Endodermal cell (in vitro differentiated cells): ENCODE measurements around the gene SLC13A3. TPM values are rescaled to one million over a fixed set of nuclear protein-coding genes. Genes with fewer than 3 reads are reported as not detected.

Experiments used
- DNase-seq: peaks from one replicate; pipeline ENCODE4 v3.0.0-alpha.2; 2017
- H3K27ac ChIP-seq: 2 replicates; pipeline ENCODE4 v1.5.1; 2013; ENCODE audit warnings: mild to moderate bottlenecking, low read depth, low read length, moderate library complexity
- H3K27me3 ChIP-seq: 2 replicates; pipeline ENCODE4 v1.6.1; 2013; ENCODE audit warnings: mild to moderate bottlenecking, low read length, moderate library complexity; ENCODE audit not compliant: insufficient read depth, control insufficient read depth, poor library complexity, severe bottlenecking
- H3K36me3 ChIP-seq: 2 replicates; pipeline ENCODE4 v1.7.0; 2013; ENCODE audit warnings: mild to moderate bottlenecking, low read length, moderate library complexity; ENCODE audit not compliant: control insufficient read depth, insufficient read depth
- H3K4me1 ChIP-seq: one replicate; pipeline ENCODE4 v1.7.0; 2013; ENCODE audit warnings: low read length; ENCODE audit not compliant: control insufficient read depth, insufficient read depth
- H3K4me3 ChIP-seq: 2 replicates; pipeline ENCODE4 v1.5.1; 2013; ENCODE audit warnings: mild to moderate bottlenecking, low read length, moderate library complexity
- H3K9ac ChIP-seq: 2 replicates; pipeline ENCODE4 v1.6.1; 2013; ENCODE audit warnings: mild to moderate bottlenecking, low read length, moderate library complexity; ENCODE audit not compliant: poor library complexity, severe bottlenecking; ENCODE audit errors: extremely low read depth
- H3K9me3 ChIP-seq: 2 replicates; pipeline ENCODE4 v1.6.1; 2013; ENCODE audit warnings: mild to moderate bottlenecking, low read length, moderate library complexity; ENCODE audit not compliant: control insufficient read depth
- H3K27ac Mint-ChIP-seq: 2 replicates; pipeline ENCODE4 v1.8.0; 2020; ENCODE audit warnings: mixed read lengths
- H3K27me3 Mint-ChIP-seq: 2 replicates; pipeline ENCODE4 v1.8.0; 2021; ENCODE audit warnings: mild to moderate bottlenecking, mixed read lengths; ENCODE audit not compliant: insufficient read depth
- H3K36me3 Mint-ChIP-seq: 2 replicates; pipeline ENCODE4 v1.8.0; 2020; ENCODE audit warnings: low read depth, mixed read lengths
- H3K4me1 Mint-ChIP-seq: 2 replicates; pipeline ENCODE4 v1.8.0; 2020; ENCODE audit warnings: mixed read lengths
- H3K4me3 Mint-ChIP-seq: 2 replicates; pipeline ENCODE4 v1.8.0; 2020; ENCODE audit warnings: mild to moderate bottlenecking, moderate library complexity, mixed read lengths
- H3K9me3 Mint-ChIP-seq: 2 replicates; pipeline ENCODE4 v1.8.0; 2020; ENCODE audit warnings: mild to moderate bottlenecking, mixed read lengths
- CTCF ChIP-seq: fragments of 200-600 bp; sonication (generic); conservative IDR thresholded peaks from 2 replicates; pipeline ENCODE4 v1.5.0; 2021; ENCODE audit warnings: antibody characterized with exemption, mild to moderate bottlenecking
- WGBS, 2 experiments: methylation state at CpG; one replicate each; pipeline versions ENCODE4 v1.1.5 to v1.1.7; 2013; ENCODE audit warnings: missing lambda C conversion rate in 2 of 2, mixed read lengths in 1 of 2; ENCODE audit not compliant: insufficient coverage in 1 of 2, insufficient read length in 1 of 2; 5-methylcytosine and 5-hydroxymethylcytosine counted together
- total RNA-seq, 2 donors: library from RNA; stranded (reverse); fragmentation: NEBNext Ultra II Directional in 1 of 2; extraction: Animal tissue kit (Norgen Biotek cat#: 25700) in 1 of 2; gene quantifications; 2 replicates in 1 of 2; 3 replicates in 1 of 2; pipeline ENCODE4 v1.2.1, GENCODE V29; 2021

The SLC13A3 gene
- total RNA-seq, 2 donors from 2014 or later = 7.3 to 9.0 TPM

- Histone ChIP-seq H3K4me3 (no peak overlapping the region), H3K9me3 (no peaks in the 10 kb centered on the region), H3K4me1 (peaks cover 6% of the 10 kb centered on the region), H3K27ac (no peak overlapping the region), H3K27me3 (no peaks in the 10 kb centered on the region), H3K9ac (no peak overlapping the region), H3K36me3 (no peaks in the 10 kb centered on the region)
- no peak overlapping the region for H3K4me3 Mint-ChIP-seq
- no peak overlapping the region for H3K27ac Mint-ChIP-seq
- peaks cover 12% of the 10 kb centered on the region for H3K4me1 Mint-ChIP-seq
- TF ChIP-seq CTCF = no peak
- H3K36me3 Mint-ChIP-seq = no peaks in the 10 kb centered on the region
- 89 to 100% methylated on average over 1 to 4 of the region's 4 CpGs for WGBS, 2 experiments
- peaks cover 5% of the 10 kb centered on the region for H3K27me3 Mint-ChIP-seq
- DNase-seq = no peak
- H3K9me3 Mint-ChIP-seq = peaks cover 1% of the 10 kb centered on the region
Observed at GRCh38 chr20:46609043-46609442, 42.2 kb downstream of the SLC13A3 start.

- Histone ChIP-seq H3K9ac (no peak overlapping the region), H3K36me3 (no peaks in the 10 kb centered on the region), H3K27me3 (no peaks in the 10 kb centered on the region), H3K27ac (no peak overlapping the region), H3K4me1 (peaks cover 4% of the 10 kb centered on the region), H3K4me3 (no peak overlapping the region), H3K9me3 (no peaks in the 10 kb centered on the region)
- Mint-ChIP-seq H3K4me1 (peaks cover 10% of the 10 kb centered on the region), H3K36me3 (no peaks in the 10 kb centered on the region), H3K4me3 (no peak overlapping the region), H3K9me3 (peaks cover 1% of the 10 kb centered on the region), H3K27ac (no peak overlapping the region), H3K27me3 (peaks cover 6% of the 10 kb centered on the region)
- TF ChIP-seq CTCF = no peak
- WGBS, 2 experiments = 96% methylated on average over 8 of the region's 8 CpGs
- DNase-seq = no peak
Observed at GRCh38 chr20:46607849-46608497, 43.3 kb downstream of the SLC13A3 start.

GRCh38 chr20:46607191-46607848 lies 43.9 kb downstream of the SLC13A3 start:
- H3K4me1 ChIP-seq = peaks cover 4% of the 10 kb centered on the region
- H3K36me3 Mint-ChIP-seq = no peaks in the 10 kb centered on the region
- peaks cover 6% of the 10 kb centered on the region for H3K27me3 Mint-ChIP-seq
- no peaks in the 10 kb centered on the region for H3K27me3 ChIP-seq
- H3K4me3 ChIP-seq = no peak overlapping the region
- H3K27ac ChIP-seq = no peak overlapping the region
- 90% methylated on average over 4 of the region's 4 CpGs; no CpG with 5 or more reads in 1 of the 2 experiments for WGBS, 2 experiments
- peaks cover 10% of the 10 kb centered on the region for H3K4me1 Mint-ChIP-seq
- no peaks in the 10 kb centered on the region for H3K36me3 ChIP-seq
- TF ChIP-seq CTCF = no peak
- no peaks in the 10 kb centered on the region for H3K9me3 ChIP-seq
- H3K4me3 Mint-ChIP-seq = no peak overlapping the region
- DNase-seq = no peak
- H3K9me3 Mint-ChIP-seq = peaks cover 1% of the 10 kb centered on the region
- no peak overlapping the region for H3K9ac ChIP-seq
- H3K27ac Mint-ChIP-seq = peak overlapping the region; percentile 80
